A673 (cell line): ENCODE results near the gene GPR39.

Source experiments
- EZH2 ChIP-seq: fragments of 200-600 bp; sonication (generic); IDR thresholded peaks from 2 replicates; pipeline ENCODE4 v1.6.1; 2017; ENCODE audit warnings: borderline replicate concordance, low read depth, mild to moderate bottlenecking, mixed read lengths, antibody characterized with exemption, low read length; ENCODE audit not compliant: poor library complexity, severe bottlenecking
- TF ChIP-seq, protein P1 (sequence below): fragments of 300-800, 200-600 bp; sonication (generic); conservative IDR thresholded peaks from 2 replicates; pipeline ENCODE4 v1.5.1; 2017; ENCODE audit warnings: low read depth, mild to moderate bottlenecking, antibody characterized with exemption, low read length, moderate library complexity, mixed read lengths

GRCh38 chr2:132417430-132418035 is 928 bp downstream of the GPR39 start:
- TF ChIP-seq, protein P1, sequence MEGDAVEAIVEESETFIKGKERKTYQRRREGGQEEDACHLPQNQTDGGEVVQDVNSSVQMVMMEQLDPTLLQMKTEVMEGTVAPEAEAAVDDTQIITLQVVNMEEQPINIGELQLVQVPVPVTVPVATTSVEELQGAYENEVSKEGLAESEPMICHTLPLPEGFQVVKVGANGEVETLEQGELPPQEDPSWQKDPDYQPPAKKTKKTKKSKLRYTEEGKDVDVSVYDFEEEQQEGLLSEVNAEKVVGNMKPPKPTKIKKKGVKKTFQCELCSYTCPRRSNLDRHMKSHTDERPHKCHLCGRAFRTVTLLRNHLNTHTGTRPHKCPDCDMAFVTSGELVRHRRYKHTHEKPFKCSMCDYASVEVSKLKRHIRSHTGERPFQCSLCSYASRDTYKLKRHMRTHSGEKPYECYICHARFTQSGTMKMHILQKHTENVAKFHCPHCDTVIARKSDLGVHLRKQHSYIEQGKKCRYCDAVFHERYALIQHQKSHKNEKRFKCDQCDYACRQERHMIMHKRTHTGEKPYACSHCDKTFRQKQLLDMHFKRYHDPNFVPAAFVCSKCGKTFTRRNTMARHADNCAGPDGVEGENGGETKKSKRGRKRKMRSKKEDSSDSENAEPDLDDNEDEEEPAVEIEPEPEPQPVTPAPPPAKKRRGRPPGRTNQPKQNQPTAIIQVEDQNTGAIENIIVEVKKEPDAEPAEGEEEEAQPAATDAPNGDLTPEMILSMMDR, result no peak
- no peak for TF ChIP-seq EZH2
